GM18511 (cell line): Measurements from ENCODE around the gene KRT85.
"Not testable (repeated sequence)": the region's sequence is repeated elsewhere in the genome, so short reads cannot be mapped to it uniquely, and the experiment has no call there.

ENCODE experiments used
- ATAC-seq: cut with Tn5 transposase; IDR thresholded peaks from one replicate; pipeline ENCODE4 v1.9.1; 2021; ENCODE audit warnings: mild to moderate bottlenecking, moderate library complexity; ENCODE audit not compliant: unreplicated experiment

KRT85 gene

DNA sequence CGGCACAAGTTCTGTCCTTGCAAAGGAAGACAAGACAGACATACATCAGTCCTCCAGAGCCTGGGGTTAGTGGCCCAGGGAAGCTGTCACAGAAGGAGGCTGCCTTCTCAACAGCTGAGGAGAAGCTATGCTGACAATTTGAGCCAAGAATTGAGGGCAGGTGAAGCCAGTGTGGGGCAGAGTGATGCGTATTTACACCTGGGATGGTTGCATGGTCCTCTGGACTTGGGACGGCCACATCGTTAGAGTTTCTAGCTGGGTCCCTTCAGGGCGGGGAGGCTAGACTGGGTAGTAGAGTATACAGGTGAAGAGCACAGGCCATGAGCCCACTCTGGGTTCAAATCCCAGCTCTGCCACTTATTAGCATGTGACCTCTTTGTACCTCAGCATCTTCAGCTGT lies 16.5 kb downstream of the KRT85 start:
- no peak for ATAC-seq

DNA sequence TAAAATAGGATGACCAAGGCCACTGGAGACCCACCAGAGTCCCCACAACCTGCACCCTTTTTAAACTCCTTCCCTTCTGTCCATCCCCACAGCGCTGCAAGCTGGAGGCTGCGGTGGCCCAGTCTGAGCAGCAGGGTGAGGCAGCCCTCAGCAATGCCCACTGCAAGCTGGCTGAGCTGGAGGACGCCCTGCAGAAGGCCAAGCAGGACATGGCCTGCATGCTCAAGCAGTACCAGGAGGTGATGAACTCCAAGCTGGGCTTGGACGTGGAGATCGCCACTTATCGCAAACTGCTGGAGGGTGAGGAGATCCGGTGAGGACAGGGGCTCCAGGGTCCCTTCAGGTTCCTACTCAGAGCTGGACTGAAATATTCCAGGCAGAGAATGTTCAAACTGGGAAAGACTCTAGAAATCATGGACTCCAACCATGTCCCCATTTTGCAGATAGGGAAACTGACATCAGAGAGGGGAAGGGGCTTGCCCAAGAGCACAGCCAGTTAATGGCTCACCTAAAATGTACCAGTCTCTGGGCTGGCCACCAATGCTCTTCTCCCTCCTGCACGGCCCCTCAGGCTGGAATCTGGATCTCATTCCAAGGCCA lies 17.2 kb downstream of the KRT85 start:
- no peak for ATAC-seq

DNA sequence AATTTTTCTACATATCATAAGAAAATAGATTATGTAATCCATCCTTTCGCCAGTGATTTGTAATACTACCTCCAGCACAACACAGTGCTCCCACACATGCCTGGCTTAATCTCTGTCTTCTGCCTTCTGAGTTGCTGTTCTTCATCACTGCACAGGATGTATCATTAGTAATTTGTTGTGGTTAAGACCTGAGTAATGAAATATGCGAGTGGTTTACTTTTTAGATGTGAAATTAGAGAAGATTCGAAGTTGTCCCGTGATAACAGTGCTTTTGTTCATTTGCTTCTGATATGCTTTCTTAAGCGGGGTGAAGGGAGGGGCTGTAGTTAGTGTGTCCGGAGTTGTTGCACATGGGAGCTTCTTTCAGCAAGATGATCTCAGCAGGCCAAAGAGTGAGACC lies 18.1 kb downstream of the KRT85 start:
- ATAC-seq: no peak

DNA sequence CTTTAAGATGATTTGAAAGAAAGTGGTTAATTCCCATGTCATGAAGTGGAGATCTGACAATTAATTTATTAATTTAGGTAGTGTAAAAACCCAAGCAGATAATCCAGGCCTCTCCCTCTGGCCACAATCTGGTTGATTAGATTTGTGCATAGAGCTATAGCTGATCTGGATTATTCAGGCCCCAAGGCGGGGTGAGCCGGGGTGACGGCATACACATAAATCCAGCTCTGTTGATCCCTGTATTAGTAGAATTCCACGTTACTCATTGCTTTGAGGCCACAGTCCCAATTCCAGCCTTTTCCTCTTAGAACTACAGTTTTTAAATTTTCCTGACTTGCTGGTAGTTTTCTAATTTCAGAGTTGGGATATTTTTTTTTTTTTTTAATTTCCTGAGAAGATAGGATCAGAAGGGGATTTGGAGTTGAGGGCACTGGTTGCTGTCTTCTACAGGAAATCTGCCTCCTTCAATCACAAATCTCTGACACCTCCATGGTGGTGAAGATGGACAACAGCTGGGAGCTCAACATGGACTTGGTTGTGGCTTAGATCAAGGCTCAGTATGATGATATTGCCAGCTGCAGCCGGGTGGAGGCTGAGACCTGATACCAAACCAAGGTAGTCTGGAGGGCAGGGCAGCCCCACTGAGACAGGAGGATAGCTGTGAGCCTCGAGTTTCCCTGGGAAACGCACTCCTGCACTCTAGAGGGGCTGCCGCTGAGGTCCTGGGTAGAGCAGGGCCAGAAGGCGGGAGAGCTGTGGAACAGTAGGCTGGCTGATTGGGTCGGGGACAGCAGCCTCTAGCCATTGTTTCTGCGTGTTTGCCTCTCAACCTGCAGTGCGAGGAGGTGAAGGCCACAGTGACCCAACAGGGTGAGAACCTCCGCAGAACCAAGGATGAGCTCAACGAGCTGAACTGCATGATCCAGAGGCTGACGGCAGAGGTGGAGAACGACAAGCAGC lies 19.4 kb downstream of the KRT85 start:
- ATAC-seq: no peak

DNA sequence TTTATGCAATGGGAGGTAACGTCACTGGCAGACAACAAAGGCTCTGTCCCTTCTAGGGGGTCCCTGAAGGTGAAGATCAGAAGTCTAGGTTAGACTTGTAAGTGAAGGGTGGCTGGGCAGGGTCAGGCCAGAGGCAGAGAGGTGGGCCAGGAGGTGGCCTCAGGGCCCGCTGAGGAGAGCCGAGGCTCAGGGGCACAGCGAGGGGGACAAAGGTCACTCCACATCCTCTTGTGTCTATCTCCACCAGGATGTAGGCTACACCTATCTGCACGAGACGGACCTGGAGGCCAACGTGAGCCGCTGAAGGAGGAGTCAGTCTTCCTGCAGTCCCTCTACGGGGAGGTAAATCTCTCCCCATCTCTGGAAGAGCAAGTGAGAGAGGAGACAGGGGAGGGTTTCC lies 20.3 kb downstream of the KRT85 start:
- ATAC-seq: no peak

DNA sequence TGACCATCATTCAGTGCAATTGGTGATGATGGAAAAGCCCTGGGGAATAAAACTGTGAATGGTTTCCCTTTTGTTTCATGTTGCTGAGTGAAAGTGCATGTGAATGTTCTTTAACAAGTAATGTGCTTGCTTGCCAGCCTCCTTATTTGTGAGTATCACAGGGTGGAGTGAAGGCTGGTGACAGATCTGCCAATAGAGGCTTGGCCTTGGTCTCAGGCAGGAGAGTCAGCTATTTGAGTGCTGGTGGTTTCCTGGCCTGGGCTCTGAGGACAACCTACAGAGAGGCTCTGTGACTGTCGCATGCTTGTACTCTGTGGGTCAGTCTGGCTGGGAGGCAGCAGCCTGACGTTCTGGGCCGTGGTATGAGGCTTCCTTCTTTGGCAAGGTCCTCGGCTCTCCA lies 20.7 kb downstream of the KRT85 start:
- ATAC-seq: peak; percentile 51

DNA sequence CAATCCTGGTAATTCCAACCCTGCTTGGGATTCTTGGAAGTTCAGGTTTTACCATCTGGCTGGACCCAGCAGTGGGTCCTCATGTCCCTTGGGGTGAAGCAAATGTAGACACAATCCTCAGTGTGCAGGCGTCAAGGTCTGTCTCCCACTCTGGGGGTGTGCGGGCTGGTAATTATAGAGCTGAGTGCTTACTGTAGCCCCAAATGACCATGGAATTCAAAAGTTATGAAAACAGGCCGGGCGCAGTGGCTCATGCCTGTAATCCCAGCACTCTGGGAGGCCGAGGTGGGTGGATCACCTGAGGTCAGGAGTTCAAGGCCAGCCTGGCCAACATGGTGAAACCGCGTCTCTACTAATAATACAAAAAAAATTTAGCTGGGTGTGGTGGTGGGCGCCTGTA lies 22.2 kb downstream of the KRT85 start:
- not testable (repeated sequence) for ATAC-seq

DNA sequence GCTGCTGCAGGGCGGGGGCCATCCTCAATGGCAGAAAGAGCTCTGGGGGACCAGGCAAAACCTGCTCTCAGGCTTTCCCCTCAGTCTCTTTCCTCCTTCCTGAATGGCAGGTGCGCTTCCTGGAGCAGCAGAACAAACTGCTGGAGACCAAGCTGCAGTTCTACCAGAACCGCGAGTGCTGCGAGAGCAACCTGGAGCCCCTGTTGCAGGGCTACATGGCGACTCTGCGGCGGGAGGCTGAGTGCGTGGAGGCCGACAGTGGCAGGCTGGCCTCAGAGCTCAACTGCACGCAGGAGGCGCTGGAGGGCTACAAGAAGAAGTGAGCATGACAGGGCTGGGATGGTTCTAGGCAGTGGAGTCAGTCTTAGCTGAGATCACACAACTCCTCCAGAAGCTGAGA lies 23.2 kb downstream of the KRT85 start:
- ATAC-seq: no peak

DNA sequence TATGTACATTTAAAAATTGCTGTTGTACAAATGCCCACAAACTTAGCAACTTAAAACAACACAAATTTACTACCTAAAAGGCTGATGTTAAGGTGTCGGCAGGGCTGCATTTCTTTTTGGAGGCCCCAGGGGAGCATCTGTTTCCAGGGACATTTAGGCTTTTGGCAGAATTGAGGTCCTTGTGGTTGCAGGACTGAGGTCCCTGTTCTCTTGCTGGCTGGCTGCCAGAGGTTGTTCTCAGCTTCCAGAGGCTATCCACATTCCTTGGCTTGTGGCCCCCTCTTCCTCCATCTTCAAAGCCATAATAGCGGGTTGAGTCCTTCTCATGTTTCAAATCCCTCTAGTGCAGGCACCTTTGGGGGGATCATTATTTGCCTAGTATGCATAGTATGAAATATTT lies 23.7 kb downstream of the KRT85 start:
- no peak for ATAC-seq

DNA sequence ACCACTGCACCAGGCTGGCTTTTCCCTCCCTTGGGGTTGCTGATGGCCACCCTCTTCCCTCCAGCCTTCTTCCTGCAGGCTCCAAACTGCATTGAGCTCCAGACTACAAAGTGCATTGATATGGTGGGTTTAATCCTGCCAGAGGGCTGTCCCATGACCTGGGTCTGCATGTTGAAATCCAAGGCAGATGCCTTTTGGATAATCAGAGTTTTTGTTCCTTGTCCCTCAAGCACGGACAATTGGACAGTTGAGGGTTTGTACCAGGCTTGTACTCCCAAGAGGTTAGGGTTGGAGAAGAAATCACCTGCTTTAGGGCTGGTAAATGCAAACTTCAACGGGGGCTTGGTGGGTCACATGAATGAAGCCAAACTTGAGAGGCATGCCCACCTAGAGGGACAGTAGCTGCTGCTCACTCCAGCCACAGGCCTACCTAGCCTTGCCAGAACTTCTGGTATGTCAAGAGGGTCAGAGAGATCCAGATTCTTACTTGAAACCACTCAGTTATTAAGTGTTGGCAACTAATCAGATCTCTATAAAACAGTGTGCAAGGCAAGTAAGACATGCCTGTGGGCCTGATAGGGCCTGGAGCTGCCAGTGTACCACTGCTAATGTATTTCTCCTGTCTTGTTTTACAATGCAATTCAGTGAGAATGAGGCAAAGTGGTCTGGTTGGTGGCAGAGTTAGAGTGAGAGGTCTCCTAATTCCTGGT lies 24.3 kb downstream of the KRT85 start:
- no peak for ATAC-seq

DNA sequence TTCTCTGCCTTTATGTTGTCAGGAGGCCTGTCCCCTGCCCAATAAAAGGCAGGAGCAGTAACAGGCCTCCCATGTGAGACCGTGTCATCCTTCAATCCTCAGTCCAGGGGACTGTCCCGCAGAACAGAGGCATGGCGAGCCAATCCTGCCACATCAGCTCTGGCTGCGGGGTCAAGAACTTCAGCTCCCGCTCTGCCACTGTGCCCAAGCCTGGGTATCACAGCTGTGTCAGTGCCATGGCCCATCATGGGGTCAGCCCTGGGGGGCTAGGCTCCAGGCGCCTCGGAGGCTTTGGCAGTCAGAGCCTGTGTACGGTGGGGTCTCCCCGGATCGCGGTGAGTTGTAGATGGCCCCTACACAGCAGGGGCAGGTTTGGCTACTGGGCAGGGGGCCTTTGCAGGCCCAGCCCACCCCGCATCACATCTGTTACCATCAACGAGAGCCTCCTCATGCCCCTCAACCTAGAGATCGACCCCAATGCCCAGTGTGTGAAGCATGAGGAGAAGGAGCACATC lies 26.2 kb downstream of the KRT85 start:
- no peak for ATAC-seq

DNA sequence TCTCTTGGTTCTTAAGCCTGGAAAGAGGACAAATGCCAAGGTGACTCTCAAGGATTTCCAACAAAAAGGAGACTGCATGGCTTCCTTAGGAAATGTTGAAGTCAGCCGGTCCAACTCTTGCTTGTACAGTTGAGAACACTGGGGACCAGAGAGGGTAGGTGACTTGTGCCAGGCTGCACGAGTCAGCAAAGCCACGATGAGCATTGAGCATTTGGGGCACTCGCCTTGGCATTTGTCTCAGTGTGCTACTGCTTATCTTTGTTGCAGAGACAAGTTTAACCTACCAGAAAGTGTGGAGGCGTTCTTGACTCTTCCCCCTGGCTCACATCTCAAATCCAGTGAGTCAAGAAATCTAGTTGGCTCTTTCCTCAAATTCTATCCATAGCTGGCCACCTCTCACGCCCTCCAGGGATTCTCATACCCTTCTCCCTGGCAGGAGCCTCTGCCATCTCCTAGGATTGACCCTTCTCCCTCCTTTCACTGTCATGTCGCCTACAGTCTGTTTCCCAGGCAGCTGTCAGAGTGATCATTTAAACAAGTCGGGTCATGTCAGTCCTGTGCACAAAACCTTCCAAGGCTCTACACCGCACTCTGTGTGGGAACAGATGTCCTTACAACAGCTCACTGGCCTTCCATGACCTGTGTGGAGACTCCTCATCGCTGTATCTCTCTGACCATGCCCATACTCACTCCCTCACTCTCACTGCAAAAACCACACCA lies 28.9 kb downstream of the KRT85 start:
- ATAC-seq: no peak

DNA sequence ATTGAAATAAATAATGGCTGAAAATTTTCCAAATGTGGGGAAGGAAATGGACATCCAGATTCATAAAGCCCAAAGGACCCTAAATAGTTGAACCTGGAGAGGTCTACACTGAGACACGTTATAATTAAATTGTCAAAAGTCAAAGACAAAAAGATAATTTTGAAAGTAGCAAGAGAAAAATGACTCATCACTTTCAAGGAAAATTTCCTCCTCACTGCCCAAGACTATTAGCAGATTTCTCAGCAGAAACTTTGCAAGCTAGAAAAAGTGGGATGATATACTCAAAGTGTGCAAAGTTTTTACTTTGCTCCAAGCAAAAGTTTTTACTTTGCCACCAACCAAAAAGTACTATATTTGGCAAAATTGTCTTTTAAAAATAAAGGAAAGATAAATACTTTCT lies 30.2 kb downstream of the KRT85 start:
- no peak for ATAC-seq

DNA sequence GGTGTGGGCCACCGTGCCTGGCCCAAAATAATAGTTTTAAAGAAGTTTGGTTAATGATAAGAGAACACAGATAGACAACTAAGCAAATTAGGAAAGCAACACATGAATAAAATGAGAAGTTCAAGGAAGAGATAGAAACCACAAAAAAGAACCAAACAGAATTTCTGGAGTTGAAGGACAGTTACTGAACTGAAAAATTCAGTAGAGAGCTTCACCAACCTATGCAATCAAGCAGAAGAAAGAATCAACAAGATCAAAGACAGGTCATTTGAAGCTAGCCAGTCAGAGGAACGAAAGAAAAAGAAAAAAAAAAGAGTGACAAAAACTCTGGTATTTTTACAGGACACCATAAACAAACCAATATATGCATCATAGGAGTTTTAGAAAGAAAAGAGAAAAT lies 30.6 kb downstream of the KRT85 start:
- ATAC-seq: no peak

DNA sequence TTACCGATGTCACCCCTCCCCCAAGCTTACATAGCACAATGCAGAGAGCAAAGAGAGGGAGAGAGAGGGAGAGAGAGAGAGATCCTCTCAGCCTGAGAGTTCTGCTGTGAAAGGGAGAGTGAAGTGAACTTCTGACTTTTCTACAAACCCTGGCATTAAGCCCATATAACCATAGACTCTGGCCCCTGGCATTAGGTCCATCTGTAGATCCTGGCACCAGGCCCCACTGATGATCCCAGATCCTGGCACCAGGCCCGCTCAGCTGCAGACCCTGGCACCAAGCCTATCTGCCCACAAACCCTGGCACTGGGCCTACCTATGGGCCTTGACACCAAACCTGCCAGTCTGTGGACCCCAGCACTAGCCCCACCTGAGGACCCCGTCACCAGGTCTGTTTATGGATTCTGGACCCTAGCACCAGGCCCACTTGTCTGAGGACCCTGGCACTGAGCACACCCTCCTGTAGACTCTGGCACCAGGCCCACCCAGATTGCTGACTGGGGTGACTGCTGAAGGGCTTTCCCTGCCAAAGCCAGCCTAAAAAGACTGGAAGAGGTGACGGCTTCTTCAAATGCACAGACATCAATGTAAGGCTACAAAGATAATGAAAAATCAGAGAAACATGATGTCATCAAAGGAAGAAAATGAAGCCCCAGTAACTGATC lies 31.6 kb downstream of the KRT85 start:
- no peak for ATAC-seq

DNA sequence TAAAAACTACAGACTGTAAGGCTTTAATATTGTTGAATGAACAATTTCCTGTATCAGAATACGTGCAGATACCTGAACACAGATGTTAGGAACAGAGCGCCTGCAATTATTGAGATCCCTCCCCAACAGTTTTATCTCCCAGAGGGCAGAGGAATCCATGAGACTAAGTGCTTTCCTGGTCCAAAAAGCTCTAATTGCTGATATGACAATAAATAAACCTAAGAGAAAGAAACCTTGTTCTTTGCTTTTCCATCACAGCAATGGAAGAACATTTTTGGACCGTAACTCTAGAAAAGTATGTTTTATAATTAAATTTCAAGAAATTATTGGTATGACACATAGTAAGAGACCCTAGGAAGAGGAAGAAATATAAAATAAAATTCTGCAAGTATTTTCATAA lies 33.1 kb downstream of the KRT85 start:
- ATAC-seq: no peak

DNA sequence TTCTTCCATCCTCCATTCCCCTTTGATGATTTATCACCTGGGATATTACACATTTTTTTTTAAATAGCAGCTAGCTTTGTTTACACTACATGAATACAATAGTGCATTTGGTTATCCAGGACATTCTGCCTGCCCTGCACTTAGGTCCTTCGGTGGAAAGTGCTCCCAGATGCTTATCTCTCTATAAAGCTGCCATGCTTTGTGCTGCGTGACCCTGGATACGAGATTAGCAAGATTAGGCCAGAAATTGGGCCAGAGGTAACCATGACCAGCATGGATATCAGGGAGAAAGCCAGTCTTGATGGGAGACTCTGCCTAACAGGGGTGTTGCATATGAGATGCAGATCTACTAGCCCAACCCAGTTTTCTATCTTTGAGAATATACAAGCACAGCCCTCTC lies 34.0 kb downstream of the KRT85 start:
- ATAC-seq: no peak

DNA sequence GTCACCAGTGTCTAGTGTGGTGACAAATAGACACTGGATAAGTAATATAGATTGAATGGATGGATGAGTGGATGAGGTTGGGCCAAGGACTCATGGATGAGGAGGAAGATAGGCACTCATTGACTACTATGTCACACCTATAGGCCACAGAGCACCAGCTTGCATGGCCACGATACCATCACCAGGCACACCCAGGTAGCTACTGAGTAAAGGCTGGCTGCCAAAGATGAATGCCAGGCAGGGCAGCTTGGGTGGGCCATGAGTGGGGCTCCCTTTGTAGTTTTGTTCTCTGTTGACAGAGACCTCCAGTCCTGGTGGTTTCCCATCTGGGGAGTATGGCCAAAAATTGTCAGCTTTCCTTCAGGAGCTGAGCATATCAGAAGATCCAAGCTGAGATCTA lies 34.9 kb downstream of the KRT85 start:
- no peak for ATAC-seq

DNA sequence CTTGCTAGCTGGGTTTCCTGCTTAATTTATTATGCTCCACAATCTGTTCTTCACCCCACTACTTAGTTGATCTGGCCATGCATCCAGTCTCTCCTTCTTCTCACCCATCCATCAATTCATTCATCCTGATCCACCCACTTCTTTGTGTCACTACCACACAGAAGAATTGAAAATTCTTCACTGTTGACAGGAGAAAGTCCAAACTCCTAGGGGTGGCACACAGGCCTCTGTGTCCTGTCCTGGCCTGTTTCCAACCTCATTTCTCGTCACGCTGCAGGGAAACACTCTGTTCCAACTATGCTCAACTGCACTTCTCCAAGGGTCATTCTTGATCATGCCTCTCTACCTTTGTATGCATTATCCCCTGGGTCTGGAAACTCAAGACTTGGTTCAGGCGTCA lies 35.4 kb downstream of the KRT85 start:
- ATAC-seq: no peak

DNA sequence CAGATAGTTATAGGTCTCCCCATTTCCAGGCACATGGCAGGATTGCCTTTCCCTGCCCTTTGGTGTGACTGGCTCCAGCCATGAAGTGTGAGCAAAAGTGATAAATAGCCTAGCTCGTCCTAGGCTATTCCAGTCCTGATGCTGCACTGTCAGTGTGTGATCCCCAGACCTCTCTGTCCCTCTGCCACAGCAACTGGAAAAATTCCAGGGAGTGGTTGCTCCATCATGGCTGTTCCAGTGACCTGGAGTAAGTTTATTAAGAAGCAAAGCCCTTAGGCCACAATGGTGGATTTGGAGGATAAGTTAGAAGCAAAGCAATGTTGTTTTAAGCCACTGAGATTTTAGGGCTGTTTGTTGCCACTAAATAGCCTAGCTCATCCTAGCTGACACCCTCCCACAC lies 36.2 kb downstream of the KRT85 start:
- ATAC-seq: no peak
